WTC11 (cell line): Measurements from ENCODE around the gene BZW1. TPM values are rescaled to one million over a fixed set of nuclear protein-coding genes. Genes with fewer than 3 reads are reported as not detected.

Experiments used
- ATAC-seq: fragments of 200-7000 bp; cut with Tn5 transposase; 2 replicates; pipeline ENCODE4 v1.10.0; 2021; ENCODE audit warnings: mild to moderate bottlenecking, moderate library complexity
- CTCF ChIA-PET: fragments of 300-600 bp; sonication (Branson Sonifier 250); formaldehyde crosslinking; loops from one replicate; lab custom pipeline; 2021; ENCODE audit warnings: antibody characterized with exemption; lab: Charles Lee
- POLR2A ChIA-PET: fragments of 350-600 bp; sonication (Branson Sonifier 250); formaldehyde crosslinking; loops from one replicate; lab custom pipeline; 2021; ENCODE audit warnings: antibody characterized with exemption; lab: Charles Lee
- DNase-seq: peaks from one replicate; pipeline ENCODE4 v3.0.0; 2021; ENCODE audit warnings: low spot score
- H3K27ac Mint-ChIP-seq: 2 replicates; pipeline ENCODE4 v1.8.0; 2021; ENCODE audit warnings: mixed read lengths
- H3K27me3 Mint-ChIP-seq: 2 replicates; pipeline ENCODE4 v1.8.0; 2021; ENCODE audit warnings: low read depth, mild to moderate bottlenecking, moderate library complexity, mixed read lengths
- H3K36me3 Mint-ChIP-seq: 2 replicates; pipeline ENCODE4 v1.8.0; 2021; ENCODE audit warnings: mixed read lengths
- H3K4me1 Mint-ChIP-seq: 2 replicates; pipeline ENCODE4 v1.8.0; 2022; ENCODE audit warnings: mixed read lengths
- H3K4me3 Mint-ChIP-seq: 2 replicates; pipeline ENCODE4 v1.8.0; 2021; ENCODE audit warnings: mild to moderate bottlenecking, moderate library complexity, mixed read lengths
- H3K9me3 Mint-ChIP-seq: 2 replicates; pipeline ENCODE4 v1.8.0; 2021; ENCODE audit warnings: mixed read lengths
- ESRRA ChIP-seq: sonication (generic); formaldehyde crosslinking; IDR thresholded peaks from 2 replicates; pipeline ENCODE4 v1.8.1; 2022; ENCODE audit warnings: mild to moderate bottlenecking, missing genetic modification reagents, borderline replicate concordance
- FOXK1 ChIP-seq: sonication (generic); formaldehyde crosslinking; IDR thresholded peaks from 2 replicates; pipeline ENCODE4 v1.8.0; 2022; ENCODE audit warnings: mild to moderate bottlenecking, moderate library complexity, missing genetic modification reagents
- IRF2 ChIP-seq: sonication (generic); formaldehyde crosslinking; IDR thresholded peaks from 2 replicates; pipeline ENCODE4 v1.8.0; 2022; ENCODE audit warnings: low read depth, missing genetic modification reagents, borderline replicate concordance
- JAZF1 ChIP-seq: fragments of 250-450 bp; sonication (Bioruptor Pico); IDR thresholded peaks from 2 replicates; pipeline ENCODE4 v1.9.0; 2021; ENCODE audit warnings: moderate library complexity, mild to moderate bottlenecking, inconsistent platforms
- MYBL2 ChIP-seq: sonication (generic); formaldehyde crosslinking; IDR thresholded peaks from 2 replicates; pipeline ENCODE4 v1.8.1; 2023; ENCODE audit warnings: mild to moderate bottlenecking, moderate library complexity, missing genetic modification reagents
- NFATC4 ChIP-seq: fragments of 250-450 bp; sonication (Bioruptor Pico); IDR thresholded peaks from 2 replicates; pipeline ENCODE4 v1.9.0; 2021; ENCODE audit warnings: mild to moderate bottlenecking
- NFE2L1 ChIP-seq: sonication (generic); formaldehyde crosslinking; IDR thresholded peaks from 2 replicates; pipeline ENCODE4 v1.8.1; 2023; ENCODE audit warnings: missing genetic modification reagents
- SMAD3 ChIP-seq: sonication (generic); formaldehyde crosslinking; IDR thresholded peaks from 2 replicates; pipeline ENCODE4 v1.8.0; 2022; ENCODE audit warnings: missing genetic modification reagents, mild to moderate bottlenecking, borderline replicate concordance
- SMAD4 ChIP-seq: sonication (generic); formaldehyde crosslinking; IDR thresholded peaks from 2 replicates; pipeline ENCODE4 v1.8.0; 2022; ENCODE audit warnings: mild to moderate bottlenecking, missing genetic modification reagents
- SOX15 ChIP-seq: fragments of 250-450 bp; sonication (Bioruptor Pico); IDR thresholded peaks from 2 replicates; pipeline ENCODE4 v1.9.0; 2021; ENCODE audit warnings: mild to moderate bottlenecking
- TCF7 ChIP-seq: sonication (generic); formaldehyde crosslinking; IDR thresholded peaks from 2 replicates; pipeline ENCODE4 v1.8.0; 2022; ENCODE audit warnings: mild to moderate bottlenecking, low read depth, missing genetic modification reagents, moderate library complexity
- ZNF219 ChIP-seq: sonication (generic); formaldehyde crosslinking; IDR thresholded peaks from 2 replicates; pipeline ENCODE4 v1.8.0; 2023; ENCODE audit warnings: missing genetic modification reagents, mild to moderate bottlenecking, borderline replicate concordance
- ZNF396 ChIP-seq: fragments of 250-450 bp; sonication (Bioruptor Pico); IDR thresholded peaks from 2 replicates; pipeline ENCODE4 v1.8.0; 2021; ENCODE audit warnings: mild to moderate bottlenecking, moderate library complexity, borderline replicate concordance
- total RNA-seq: library from RNA; stranded (reverse); gene quantifications from 3 replicates; pipeline ENCODE4 v1.2.3, GENCODE V29; 2021
- TF ChIP-seq, protein P1 (sequence below): sonication (generic); formaldehyde crosslinking; IDR thresholded peaks from 2 replicates; pipeline ENCODE4 v1.8.1; 2023; ENCODE audit warnings: mild to moderate bottlenecking, missing genetic modification reagents, borderline replicate concordance
- TF ChIP-seq, protein P2 (sequence below): sonication (generic); formaldehyde crosslinking; IDR thresholded peaks from 2 replicates; pipeline ENCODE4 v1.8.0; 2023; ENCODE audit warnings: missing genetic modification reagents, mild to moderate bottlenecking, borderline replicate concordance
- TF ChIP-seq, protein P3 (sequence below): fragments of 250-450 bp; sonication (Bioruptor Pico); IDR thresholded peaks from 2 replicates; pipeline ENCODE4 v1.9.0; 2021; ENCODE audit warnings: mild to moderate bottlenecking
- TF ChIP-seq, protein P4 (sequence below): sonication (generic); formaldehyde crosslinking; IDR thresholded peaks from 2 replicates; pipeline ENCODE4 v1.8.1; 2023; ENCODE audit warnings: mild to moderate bottlenecking, missing genetic modification reagents, moderate library complexity
- TF ChIP-seq, protein P5 (sequence below): fragments of 250-450 bp; sonication (Bioruptor Pico); IDR thresholded peaks from 2 replicates; pipeline ENCODE4 v2.1.2; 2022; ENCODE audit warnings: mild to moderate bottlenecking, moderate library complexity

The BZW1 gene
- total RNA-seq, 1 experiment from 2014 or later = 255 TPM

DNA sequence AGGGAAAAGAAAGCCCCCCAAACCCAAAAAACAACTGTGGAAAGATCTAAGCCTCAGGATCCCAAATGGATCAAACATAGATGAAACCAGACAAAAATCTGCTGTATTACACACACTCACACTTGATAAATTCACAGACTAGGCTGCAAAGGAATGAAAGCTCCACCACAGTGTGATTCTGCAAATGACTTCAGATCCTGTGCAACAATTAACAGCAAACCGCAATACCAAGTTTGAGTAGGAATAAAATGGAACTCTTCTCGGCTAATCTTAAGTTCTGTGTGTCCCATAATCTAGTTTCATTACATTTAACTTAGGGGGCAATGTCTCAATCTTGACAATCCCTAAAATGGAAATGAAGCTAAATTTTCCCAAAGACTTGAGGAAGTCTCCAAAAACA is 40.9 kb downstream of the BZW1 start:
- no peak overlapping the region for H3K4me3 Mint-ChIP-seq
- peak overlapping the region; percentile 72; the same call in 1 of the 2 replicates for H3K27ac Mint-ChIP-seq

More for the DNA sequence above, 40.9 kb downstream of the BZW1 start:
- Mint-ChIP-seq H3K4me1 (no peaks in the 10 kb centered on the region), H3K27me3 (no peaks in the 10 kb centered on the region), H3K9me3 (no peaks in the 10 kb centered on the region), H3K36me3 (peaks cover 57% of the 10 kb centered on the region)
- ChIA-PET CTCF (no interaction called here), POLR2A (interaction anchor here (1.1 kb wide), 1 partner anchor 17 kb away, joined by 3 read pairs; no protein-coding TSS in a partner anchor)
- ATAC-seq (no peak), DNase-seq (no peak)
- no peak for TF ChIP-seq ESRRA (CRISPR knock-in tag)
- TF ChIP-seq, protein P1, sequence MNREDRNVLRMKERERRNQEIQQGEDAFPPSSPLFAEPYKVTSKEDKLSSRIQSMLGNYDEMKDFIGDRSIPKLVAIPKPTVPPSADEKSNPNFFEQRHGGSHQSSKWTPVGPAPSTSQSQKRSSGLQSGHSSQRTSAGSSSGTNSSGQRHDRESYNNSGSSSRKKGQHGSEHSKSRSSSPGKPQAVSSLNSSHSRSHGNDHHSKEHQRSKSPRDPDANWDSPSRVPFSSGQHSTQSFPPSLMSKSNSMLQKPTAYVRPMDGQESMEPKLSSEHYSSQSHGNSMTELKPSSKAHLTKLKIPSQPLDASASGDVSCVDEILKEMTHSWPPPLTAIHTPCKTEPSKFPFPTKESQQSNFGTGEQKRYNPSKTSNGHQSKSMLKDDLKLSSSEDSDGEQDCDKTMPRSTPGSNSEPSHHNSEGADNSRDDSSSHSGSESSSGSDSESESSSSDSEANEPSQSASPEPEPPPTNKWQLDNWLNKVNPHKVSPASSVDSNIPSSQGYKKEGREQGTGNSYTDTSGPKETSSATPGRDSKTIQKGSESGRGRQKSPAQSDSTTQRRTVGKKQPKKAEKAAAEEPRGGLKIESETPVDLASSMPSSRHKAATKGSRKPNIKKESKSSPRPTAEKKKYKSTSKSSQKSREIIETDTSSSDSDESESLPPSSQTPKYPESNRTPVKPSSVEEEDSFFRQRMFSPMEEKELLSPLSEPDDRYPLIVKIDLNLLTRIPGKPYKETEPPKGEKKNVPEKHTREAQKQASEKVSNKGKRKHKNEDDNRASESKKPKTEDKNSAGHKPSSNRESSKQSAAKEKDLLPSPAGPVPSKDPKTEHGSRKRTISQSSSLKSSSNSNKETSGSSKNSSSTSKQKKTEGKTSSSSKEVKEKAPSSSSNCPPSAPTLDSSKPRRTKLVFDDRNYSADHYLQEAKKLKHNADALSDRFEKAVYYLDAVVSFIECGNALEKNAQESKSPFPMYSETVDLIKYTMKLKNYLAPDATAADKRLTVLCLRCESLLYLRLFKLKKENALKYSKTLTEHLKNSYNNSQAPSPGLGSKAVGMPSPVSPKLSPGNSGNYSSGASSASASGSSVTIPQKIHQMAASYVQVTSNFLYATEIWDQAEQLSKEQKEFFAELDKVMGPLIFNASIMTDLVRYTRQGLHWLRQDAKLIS (CRISPR knock-in tag) = no peak
- TF ChIP-seq MYBL2 = no peak
- TF ChIP-seq SMAD4 = no peak
- no peak for TF ChIP-seq FOXK1 (CRISPR knock-in tag)
- no peak for TF ChIP-seq JAZF1
- no peak for TF ChIP-seq NFE2L1 (CRISPR knock-in tag)
- no peak for TF ChIP-seq IRF2 (CRISPR knock-in tag)
- no peak for TF ChIP-seq SMAD3 (CRISPR knock-in tag)
- TF ChIP-seq, protein P2, sequence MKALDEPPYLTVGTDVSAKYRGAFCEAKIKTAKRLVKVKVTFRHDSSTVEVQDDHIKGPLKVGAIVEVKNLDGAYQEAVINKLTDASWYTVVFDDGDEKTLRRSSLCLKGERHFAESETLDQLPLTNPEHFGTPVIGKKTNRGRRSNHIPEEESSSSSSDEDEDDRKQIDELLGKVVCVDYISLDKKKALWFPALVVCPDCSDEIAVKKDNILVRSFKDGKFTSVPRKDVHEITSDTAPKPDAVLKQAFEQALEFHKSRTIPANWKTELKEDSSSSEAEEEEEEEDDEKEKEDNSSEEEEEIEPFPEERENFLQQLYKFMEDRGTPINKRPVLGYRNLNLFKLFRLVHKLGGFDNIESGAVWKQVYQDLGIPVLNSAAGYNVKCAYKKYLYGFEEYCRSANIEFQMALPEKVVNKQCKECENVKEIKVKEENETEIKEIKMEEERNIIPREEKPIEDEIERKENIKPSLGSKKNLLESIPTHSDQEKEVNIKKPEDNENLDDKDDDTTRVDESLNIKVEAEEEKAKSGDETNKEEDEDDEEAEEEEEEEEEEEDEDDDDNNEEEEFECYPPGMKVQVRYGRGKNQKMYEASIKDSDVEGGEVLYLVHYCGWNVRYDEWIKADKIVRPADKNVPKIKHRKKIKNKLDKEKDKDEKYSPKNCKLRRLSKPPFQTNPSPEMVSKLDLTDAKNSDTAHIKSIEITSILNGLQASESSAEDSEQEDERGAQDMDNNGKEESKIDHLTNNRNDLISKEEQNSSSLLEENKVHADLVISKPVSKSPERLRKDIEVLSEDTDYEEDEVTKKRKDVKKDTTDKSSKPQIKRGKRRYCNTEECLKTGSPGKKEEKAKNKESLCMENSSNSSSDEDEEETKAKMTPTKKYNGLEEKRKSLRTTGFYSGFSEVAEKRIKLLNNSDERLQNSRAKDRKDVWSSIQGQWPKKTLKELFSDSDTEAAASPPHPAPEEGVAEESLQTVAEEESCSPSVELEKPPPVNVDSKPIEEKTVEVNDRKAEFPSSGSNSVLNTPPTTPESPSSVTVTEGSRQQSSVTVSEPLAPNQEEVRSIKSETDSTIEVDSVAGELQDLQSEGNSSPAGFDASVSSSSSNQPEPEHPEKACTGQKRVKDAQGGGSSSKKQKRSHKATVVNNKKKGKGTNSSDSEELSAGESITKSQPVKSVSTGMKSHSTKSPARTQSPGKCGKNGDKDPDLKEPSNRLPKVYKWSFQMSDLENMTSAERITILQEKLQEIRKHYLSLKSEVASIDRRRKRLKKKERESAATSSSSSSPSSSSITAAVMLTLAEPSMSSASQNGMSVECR (CRISPR knock-in tag) = no peak
- no peak for TF ChIP-seq TCF7
- TF ChIP-seq NFATC4 (CRISPR knock-in tag) = no peak
- no peak for TF ChIP-seq SOX15 (CRISPR knock-in tag)
- no peak for TF ChIP-seq ZNF219 (CRISPR knock-in tag)
- TF ChIP-seq, protein P3, sequence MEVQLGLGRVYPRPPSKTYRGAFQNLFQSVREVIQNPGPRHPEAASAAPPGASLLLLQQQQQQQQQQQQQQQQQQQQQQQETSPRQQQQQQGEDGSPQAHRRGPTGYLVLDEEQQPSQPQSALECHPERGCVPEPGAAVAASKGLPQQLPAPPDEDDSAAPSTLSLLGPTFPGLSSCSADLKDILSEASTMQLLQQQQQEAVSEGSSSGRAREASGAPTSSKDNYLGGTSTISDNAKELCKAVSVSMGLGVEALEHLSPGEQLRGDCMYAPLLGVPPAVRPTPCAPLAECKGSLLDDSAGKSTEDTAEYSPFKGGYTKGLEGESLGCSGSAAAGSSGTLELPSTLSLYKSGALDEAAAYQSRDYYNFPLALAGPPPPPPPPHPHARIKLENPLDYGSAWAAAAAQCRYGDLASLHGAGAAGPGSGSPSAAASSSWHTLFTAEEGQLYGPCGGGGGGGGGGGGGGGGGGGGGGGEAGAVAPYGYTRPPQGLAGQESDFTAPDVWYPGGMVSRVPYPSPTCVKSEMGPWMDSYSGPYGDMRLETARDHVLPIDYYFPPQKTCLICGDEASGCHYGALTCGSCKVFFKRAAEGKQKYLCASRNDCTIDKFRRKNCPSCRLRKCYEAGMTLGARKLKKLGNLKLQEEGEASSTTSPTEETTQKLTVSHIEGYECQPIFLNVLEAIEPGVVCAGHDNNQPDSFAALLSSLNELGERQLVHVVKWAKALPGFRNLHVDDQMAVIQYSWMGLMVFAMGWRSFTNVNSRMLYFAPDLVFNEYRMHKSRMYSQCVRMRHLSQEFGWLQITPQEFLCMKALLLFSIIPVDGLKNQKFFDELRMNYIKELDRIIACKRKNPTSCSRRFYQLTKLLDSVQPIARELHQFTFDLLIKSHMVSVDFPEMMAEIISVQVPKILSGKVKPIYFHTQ (CRISPR knock-in tag) = no peak
- TF ChIP-seq, protein P4, sequence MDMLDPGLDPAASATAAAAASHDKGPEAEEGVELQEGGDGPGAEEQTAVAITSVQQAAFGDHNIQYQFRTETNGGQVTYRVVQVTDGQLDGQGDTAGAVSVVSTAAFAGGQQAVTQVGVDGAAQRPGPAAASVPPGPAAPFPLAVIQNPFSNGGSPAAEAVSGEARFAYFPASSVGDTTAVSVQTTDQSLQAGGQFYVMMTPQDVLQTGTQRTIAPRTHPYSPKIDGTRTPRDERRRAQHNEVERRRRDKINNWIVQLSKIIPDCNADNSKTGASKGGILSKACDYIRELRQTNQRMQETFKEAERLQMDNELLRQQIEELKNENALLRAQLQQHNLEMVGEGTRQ (CRISPR knock-in tag) = no peak
- TF ChIP-seq, protein P5, sequence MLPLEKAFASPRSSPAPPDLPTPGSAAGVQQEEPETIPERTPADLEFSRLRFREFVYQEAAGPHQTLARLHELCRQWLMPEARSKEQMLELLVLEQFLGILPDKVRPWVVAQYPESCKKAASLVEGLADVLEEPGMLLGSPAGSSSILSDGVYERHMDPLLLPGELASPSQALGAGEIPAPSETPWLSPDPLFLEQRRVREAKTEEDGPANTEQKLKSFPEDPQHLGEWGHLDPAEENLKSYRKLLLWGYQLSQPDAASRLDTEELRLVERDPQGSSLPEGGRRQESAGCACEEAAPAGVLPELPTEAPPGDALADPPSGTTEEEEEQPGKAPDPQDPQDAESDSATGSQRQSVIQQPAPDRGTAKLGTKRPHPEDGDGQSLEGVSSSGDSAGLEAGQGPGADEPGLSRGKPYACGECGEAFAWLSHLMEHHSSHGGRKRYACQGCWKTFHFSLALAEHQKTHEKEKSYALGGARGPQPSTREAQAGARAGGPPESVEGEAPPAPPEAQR (CRISPR knock-in tag) = no peak
- no peak for TF ChIP-seq ZNF396 (CRISPR knock-in tag)
- TF ChIP-seq, all 79 proteins: peak for 0
